GM18517 (cell line): Measurements from ENCODE around the gene CRACDL.
"Not testable (repeated sequence)": the region's sequence is repeated elsewhere in the genome, so short reads cannot be mapped to it uniquely, and the experiment has no call there.

Source experiments
- ATAC-seq: cut with Tn5 transposase; IDR thresholded peaks from one replicate; pipeline ENCODE4 v1.9.1; 2021; ENCODE audit warnings: mild to moderate bottlenecking, moderate library complexity; ENCODE audit not compliant: unreplicated experiment

CRACDL gene

GRCh38 chr2:98886066-98886554 lies 49.9 kb downstream of the CRACDL start:
- ATAC-seq = no peak

- ATAC-seq = no peak
Measured at GRCh38 chr2:98884658-98885057, 51.4 kb downstream of the CRACDL start.

GRCh38 chr2:98883780-98884211 lies 52.2 kb downstream of the CRACDL start:
- no peak for ATAC-seq

- no peak for ATAC-seq
Measured at GRCh38 chr2:98882971-98883779, 52.9 kb downstream of the CRACDL start.

- no peak for ATAC-seq
Measured at GRCh38 chr2:98882368-98882767, 53.7 kb downstream of the CRACDL start.

- ATAC-seq = no peak
Measured at GRCh38 chr2:98881153-98881650, 54.8 kb downstream of the CRACDL start.

- ATAC-seq = no peak
Measured at GRCh38 chr2:98880266-98881152, 55.5 kb downstream of the CRACDL start.

GRCh38 chr2:98877658-98878057 lies 58.4 kb downstream of the CRACDL start:
- ATAC-seq = not testable (repeated sequence)

GRCh38 chr2:98876741-98877140 lies 59.3 kb downstream of the CRACDL start:
- no peak for ATAC-seq

- ATAC-seq = no peak
Measured at GRCh38 chr2:98875746-98876145, 60.3 kb downstream of the CRACDL start.

GRCh38 chr2:98875081-98875728 lies 60.8 kb downstream of the CRACDL start:
- no peak for ATAC-seq

- no peak for ATAC-seq
Measured at GRCh38 chr2:98874186-98874689, 61.8 kb downstream of the CRACDL start.

GRCh38 chr2:98872526-98872925 lies 63.5 kb downstream of the CRACDL start:
- ATAC-seq = no peak

- no peak for ATAC-seq
Measured at GRCh38 chr2:98871506-98871905, 64.5 kb downstream of the CRACDL start.

GRCh38 chr2:98870516-98871158 lies 65.4 kb downstream of the CRACDL start:
- ATAC-seq = no peak

- no peak for ATAC-seq
Measured at GRCh38 chr2:98869870-98870269, 66.2 kb downstream of the CRACDL start.

GRCh38 chr2:98869272-98869641 lies 66.8 kb downstream of the CRACDL start:
- no peak for ATAC-seq

- no peak for ATAC-seq
Measured at GRCh38 chr2:98868548-98869271, 67.3 kb downstream of the CRACDL start.

- no peak for ATAC-seq
Measured at GRCh38 chr2:98867539-98868309, 68.3 kb downstream of the CRACDL start.
